Nephron progenitor cell (in vitro differentiated cells): ENCODE results near the gene USH2A.
A peak's percentile ranks its signal among the peaks of the same experiment; 100 is the strongest.

Experiments
- DNase-seq: peaks from one replicate; pipeline ENCODE4 v3.0.0; 2021
- H3K27ac Mint-ChIP-seq: 2 replicates; pipeline ENCODE4 v1.8.0; 2021; ENCODE audit warnings: mild to moderate bottlenecking, moderate library complexity, mixed read lengths
- H3K27me3 Mint-ChIP-seq: 2 replicates; pipeline ENCODE4 v1.8.0; 2021; ENCODE audit warnings: mild to moderate bottlenecking, low read depth, mixed read lengths; ENCODE audit not compliant: poor library complexity
- H3K36me3 Mint-ChIP-seq: 2 replicates; pipeline ENCODE4 v1.8.0; 2021; ENCODE audit warnings: low read depth, mixed read lengths
- H3K4me1 Mint-ChIP-seq: 2 replicates; pipeline ENCODE4 v1.8.0; 2021; ENCODE audit warnings: mixed read lengths
- H3K4me3 Mint-ChIP-seq: 2 replicates; pipeline ENCODE4 v1.8.0; 2021; ENCODE audit warnings: mild to moderate bottlenecking, moderate library complexity, mixed read lengths
- H3K9me3 Mint-ChIP-seq: 2 replicates; pipeline ENCODE4 v1.8.0; 2021; ENCODE audit warnings: mild to moderate bottlenecking, moderate library complexity, mixed read lengths
- TF ChIP-seq, protein P1 (sequence below): fragments of 200-600 bp; sonication (generic); IDR thresholded peaks from 2 replicates; pipeline ENCODE4 v1.5.0; 2021; ENCODE audit warnings: antibody characterized with exemption

The USH2A gene

DNA sequence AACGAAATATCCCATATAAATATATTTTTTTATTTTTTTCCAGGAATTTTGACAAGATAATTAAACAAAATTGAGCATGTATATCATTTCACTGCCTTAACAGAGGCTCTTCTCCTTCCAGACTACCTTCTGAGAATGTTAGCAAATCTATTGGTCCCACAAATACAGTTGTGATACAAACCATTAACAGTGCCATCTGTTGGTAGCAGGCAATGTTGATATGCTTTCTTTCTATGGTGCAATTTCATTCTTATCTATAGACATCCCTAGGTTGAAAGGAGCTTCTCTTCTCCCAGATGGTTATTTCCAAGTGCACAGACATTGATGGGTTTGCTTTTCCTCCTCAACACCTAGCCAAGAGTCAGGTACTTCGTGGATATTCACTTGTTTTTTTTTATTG lies 303.6 kb downstream of the USH2A start:
- TF ChIP-seq, protein P1, sequence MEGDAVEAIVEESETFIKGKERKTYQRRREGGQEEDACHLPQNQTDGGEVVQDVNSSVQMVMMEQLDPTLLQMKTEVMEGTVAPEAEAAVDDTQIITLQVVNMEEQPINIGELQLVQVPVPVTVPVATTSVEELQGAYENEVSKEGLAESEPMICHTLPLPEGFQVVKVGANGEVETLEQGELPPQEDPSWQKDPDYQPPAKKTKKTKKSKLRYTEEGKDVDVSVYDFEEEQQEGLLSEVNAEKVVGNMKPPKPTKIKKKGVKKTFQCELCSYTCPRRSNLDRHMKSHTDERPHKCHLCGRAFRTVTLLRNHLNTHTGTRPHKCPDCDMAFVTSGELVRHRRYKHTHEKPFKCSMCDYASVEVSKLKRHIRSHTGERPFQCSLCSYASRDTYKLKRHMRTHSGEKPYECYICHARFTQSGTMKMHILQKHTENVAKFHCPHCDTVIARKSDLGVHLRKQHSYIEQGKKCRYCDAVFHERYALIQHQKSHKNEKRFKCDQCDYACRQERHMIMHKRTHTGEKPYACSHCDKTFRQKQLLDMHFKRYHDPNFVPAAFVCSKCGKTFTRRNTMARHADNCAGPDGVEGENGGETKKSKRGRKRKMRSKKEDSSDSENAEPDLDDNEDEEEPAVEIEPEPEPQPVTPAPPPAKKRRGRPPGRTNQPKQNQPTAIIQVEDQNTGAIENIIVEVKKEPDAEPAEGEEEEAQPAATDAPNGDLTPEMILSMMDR = peak; percentile 40

DNA sequence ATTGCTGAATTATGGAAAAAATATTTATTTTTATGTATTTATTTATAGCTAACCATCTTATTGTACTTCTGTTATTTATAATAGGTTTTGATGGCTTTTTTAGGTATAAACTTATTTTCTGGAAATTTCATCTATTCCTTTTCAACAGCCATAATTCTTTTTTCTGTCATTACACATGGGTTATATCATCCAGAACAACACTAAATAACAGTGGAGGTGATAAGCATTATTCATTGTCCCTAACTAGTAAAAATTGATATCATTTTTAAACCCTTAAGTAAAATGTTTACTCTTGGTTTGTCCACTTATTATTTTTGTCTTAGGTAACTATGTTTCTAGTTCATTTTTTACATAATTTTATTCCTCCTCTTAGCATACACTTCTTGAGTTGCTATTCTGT lies 309.1 kb downstream of the USH2A start:
- Mint-ChIP-seq H3K27me3 (peaks cover 5% of the 10 kb centered on the region), H3K36me3 (no peaks in the 10 kb centered on the region), H3K4me3 (no peak overlapping the region), H3K9me3 (no peaks in the 10 kb centered on the region), H3K27ac (no peak overlapping the region), H3K4me1 (no peaks in the 10 kb centered on the region)
- TF ChIP-seq, protein P1 = no peak
- no peak for DNase-seq

More for the DNA sequence above, 303.6 kb downstream of the USH2A start:
- H3K4me1 Mint-ChIP-seq = no peaks in the 10 kb centered on the region
- H3K36me3 Mint-ChIP-seq = no peaks in the 10 kb centered on the region
- no peaks in the 10 kb centered on the region for H3K9me3 Mint-ChIP-seq
- no peak overlapping the region for H3K4me3 Mint-ChIP-seq
- no peak overlapping the region for H3K27ac Mint-ChIP-seq
- H3K27me3 Mint-ChIP-seq = peaks cover 7% of the 10 kb centered on the region
- DNase-seq = no peak

GRCh38 chr1:216113181-216113580 lies 310.1 kb downstream of the USH2A start:
- Mint-ChIP-seq H3K4me1 (no peaks in the 10 kb centered on the region), H3K27me3 (no peaks in the 10 kb centered on the region), H3K9me3 (no peaks in the 10 kb centered on the region), H3K27ac (no peak overlapping the region), H3K4me3 (no peak overlapping the region), H3K36me3 (no peaks in the 10 kb centered on the region)
- TF ChIP-seq, protein P1 = no peak
- no peak for DNase-seq

- Mint-ChIP-seq H3K4me1 (no peaks in the 10 kb centered on the region), H3K27ac (no peak overlapping the region), H3K9me3 (no peaks in the 10 kb centered on the region), H3K4me3 (no peak overlapping the region), H3K27me3 (no peaks in the 10 kb centered on the region), H3K36me3 (no peaks in the 10 kb centered on the region)
- TF ChIP-seq, protein P1 = no peak
- no peak for DNase-seq
These were observed 311.4 kb downstream of the USH2A start for GRCh38 chr1:216111842-216112241.

- no peaks in the 10 kb centered on the region for H3K4me1 Mint-ChIP-seq
- TF ChIP-seq, protein P1 = no peak
- H3K27me3 Mint-ChIP-seq = no peaks in the 10 kb centered on the region
- H3K36me3 Mint-ChIP-seq = no peaks in the 10 kb centered on the region
- H3K27ac Mint-ChIP-seq = no peak overlapping the region
- H3K4me3 Mint-ChIP-seq = no peak overlapping the region
- H3K9me3 Mint-ChIP-seq = no peaks in the 10 kb centered on the region
- DNase-seq = no peak
These were observed 327.8 kb downstream of the USH2A start for GRCh38 chr1:216095400-216095799.

DNA sequence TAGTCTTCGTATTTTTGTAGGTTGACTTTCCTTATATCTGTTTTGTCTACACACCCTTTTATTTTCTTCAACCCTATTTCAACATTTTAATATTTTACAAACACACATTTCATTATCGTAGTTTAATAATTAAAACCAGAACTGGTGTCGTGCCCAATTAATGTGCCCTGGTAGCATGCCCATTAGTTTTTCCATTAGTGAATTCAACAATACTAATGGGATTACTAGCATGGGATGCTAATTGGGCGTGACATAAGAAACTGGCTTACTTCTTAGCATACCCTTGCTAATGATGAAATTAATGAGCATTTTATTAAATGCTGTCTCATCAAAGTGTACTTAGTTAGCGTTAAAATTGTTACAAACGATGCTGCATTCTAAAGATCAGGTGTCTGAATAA lies 332.7 kb downstream of the USH2A start:
- Mint-ChIP-seq H3K4me3 (no peak overlapping the region), H3K4me1 (peaks cover 14% of the 10 kb centered on the region), H3K27ac (no peak overlapping the region), H3K9me3 (no peaks in the 10 kb centered on the region), H3K36me3 (no peaks in the 10 kb centered on the region), H3K27me3 (no peaks in the 10 kb centered on the region)
- TF ChIP-seq, protein P1 = no peak
- no peak for DNase-seq
